Lower leg skin (tissue), 3 donors: ENCODE measurements around the gene NDUFA12.

Experiments
- POLR2A ChIP-seq, 2 donors: fragments of 450-650 bp; IDR thresholded peaks; one replicate each; pipeline ENCODE4 v1.6.1; 2016 to 2017; ENCODE audit warnings: antibody characterized with exemption in 2 of 2, mild to moderate bottlenecking in 1 of 2, moderate library complexity in 1 of 2
- TF ChIP-seq, protein P1 (sequence below), 3 donors: fragments of 450-650 bp; IDR thresholded peaks; one replicate each; pipeline ENCODE4 v1.5.1; 2016; ENCODE audit warnings: antibody characterized with exemption in 3 of 3, mild to moderate bottlenecking in 3 of 3, moderate library complexity in 2 of 3

GRCh38 chr12:94970560-94970959 is 32.9 kb downstream of the NDUFA12 start:
- TF ChIP-seq, protein P1, sequence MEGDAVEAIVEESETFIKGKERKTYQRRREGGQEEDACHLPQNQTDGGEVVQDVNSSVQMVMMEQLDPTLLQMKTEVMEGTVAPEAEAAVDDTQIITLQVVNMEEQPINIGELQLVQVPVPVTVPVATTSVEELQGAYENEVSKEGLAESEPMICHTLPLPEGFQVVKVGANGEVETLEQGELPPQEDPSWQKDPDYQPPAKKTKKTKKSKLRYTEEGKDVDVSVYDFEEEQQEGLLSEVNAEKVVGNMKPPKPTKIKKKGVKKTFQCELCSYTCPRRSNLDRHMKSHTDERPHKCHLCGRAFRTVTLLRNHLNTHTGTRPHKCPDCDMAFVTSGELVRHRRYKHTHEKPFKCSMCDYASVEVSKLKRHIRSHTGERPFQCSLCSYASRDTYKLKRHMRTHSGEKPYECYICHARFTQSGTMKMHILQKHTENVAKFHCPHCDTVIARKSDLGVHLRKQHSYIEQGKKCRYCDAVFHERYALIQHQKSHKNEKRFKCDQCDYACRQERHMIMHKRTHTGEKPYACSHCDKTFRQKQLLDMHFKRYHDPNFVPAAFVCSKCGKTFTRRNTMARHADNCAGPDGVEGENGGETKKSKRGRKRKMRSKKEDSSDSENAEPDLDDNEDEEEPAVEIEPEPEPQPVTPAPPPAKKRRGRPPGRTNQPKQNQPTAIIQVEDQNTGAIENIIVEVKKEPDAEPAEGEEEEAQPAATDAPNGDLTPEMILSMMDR (IDR thresholded peaks at IDR 0.05) = no peak
- TF ChIP-seq POLR2A (IDR thresholded peaks at IDR 0.05) = no peak
